ENCODE measurements around the gene L3MBTL4. TPM values are rescaled to one million over a fixed set of nuclear protein-coding genes. Genes with fewer than 3 reads are reported as not detected.

Gene L3MBTL4
- total RNA-seq, 1 experiment from 2014 or later: not detected

GRCh38 chr18:6266212-6266611 lies 148.5 kb downstream of the L3MBTL4 start:
- Histone ChIP-seq H3K9ac (ENCODE audit: low read length) (no peak overlapping the region), H2AFZ (ENCODE audit: low read depth, low read length, poor library complexity, severe bottlenecking) (no peak overlapping the region), H3K27ac (ENCODE audit: low read depth, low read length) (no peak overlapping the region), H3K79me2 (ENCODE audit: insufficient read depth, low read length) (no peaks in the 10 kb centered on the region), H3K4me3 (replicated peaks in 1 of 2; ENCODE audit: low read depth in 1 of 2, low read length in 2 of 2) (no peak overlapping the region), H3K4me2 (ENCODE audit: low read length) (no peak overlapping the region), H3K27me3 (ENCODE audit: insufficient read depth, low read length) (no peaks in the 10 kb centered on the region), H3K9me3 (ENCODE audit: control insufficient read depth in 1 of 2, insufficient read depth in 1 of 2, low read depth in 1 of 2, low read length in 2 of 2) (peaks cover 15 to 37% of the 10 kb centered on the region in 2 experiments; a peak in 2 of 4 replicates), H3K4me1 (ENCODE audit: control insufficient read depth in 1 of 2, insufficient read depth in 2 of 2, low read length in 2 of 2) (no peaks in the 10 kb centered on the region), H3K36me3 (ENCODE audit: control insufficient read depth in 1 of 2, insufficient read depth in 2 of 2, low read length in 2 of 2) (no peaks in the 10 kb centered on the region), H3K9me2 (ENCODE audit: insufficient read depth) (no peaks in the 10 kb centered on the region), H4K20me1 (ENCODE audit: insufficient read depth) (no peaks in the 10 kb centered on the region)
- TF ChIP-seq CEBPB (IDR thresholded peaks at IDR 0.05; ENCODE audit: low read depth): no peak
- no peak for TF ChIP-seq ATF3 (IDR thresholded peaks at IDR 0.05)
- no peak for TF ChIP-seq CTCF (IDR thresholded peaks at IDR 0.05 in 2 of 3, conservative IDR thresholded peaks at IDR 0.05 in 1 of 3; ENCODE audit: borderline replicate concordance in 1 of 3, insufficient read depth in 1 of 3, low read depth in 2 of 3, low read length in 2 of 3)
- no peak for TF ChIP-seq ZNF274 (IDR thresholded peaks at IDR 0.05; ENCODE audit: low read depth, low read length)
- no peak for TF ChIP-seq YY1 (IDR thresholded peaks at IDR 0.05; ENCODE audit: extremely low read depth, insufficient replicate concordance, low read depth, low read length)
- intact Hi-C loops (cut with micrococcal nuclease): no loop called here
- ATAC-seq (no peak), DNase-seq (ENCODE audit: low read depth, low spot score) (no peak)
- ChIA-PET CTCF (no interaction called here), POLR2A (no interaction called here), RAD21 (ENCODE audit: low non-redundant PET in 1 of 2, low total read pairs in 2 of 2, uncharacterized antibody in 2 of 2, unreplicated experiment in 2 of 2) (no interaction called here)
- BruUV-seq (replicated peaks): no TSS peak

- no peak overlapping the region for H3K4me2 ChIP-seq (ENCODE audit: low read length)
- no peaks in the 10 kb centered on the region for H3K36me3 ChIP-seq (ENCODE audit: control insufficient read depth in 1 of 2, insufficient read depth in 2 of 2, low read length in 2 of 2)
- ChIA-PET POLR2A (no interaction called here), RAD21 (ENCODE audit: low non-redundant PET in 1 of 2, low total read pairs in 2 of 2, uncharacterized antibody in 2 of 2, unreplicated experiment in 2 of 2) (no interaction called here), CTCF (no interaction called here)
- H4K20me1 ChIP-seq (ENCODE audit: insufficient read depth): no peaks in the 10 kb centered on the region
- no peaks in the 10 kb centered on the region for H3K27me3 ChIP-seq (ENCODE audit: insufficient read depth, low read length)
- no peaks in the 10 kb centered on the region for H3K79me2 ChIP-seq (ENCODE audit: insufficient read depth, low read length)
- no peak overlapping the region for H2AFZ ChIP-seq (ENCODE audit: low read depth, low read length, poor library complexity, severe bottlenecking)
- peaks cover 9 to 36% of the 10 kb centered on the region in 2 experiments; a peak in 2 of 4 replicates for H3K9me3 ChIP-seq (ENCODE audit: control insufficient read depth in 1 of 2, insufficient read depth in 1 of 2, low read depth in 1 of 2, low read length in 2 of 2)
- no peak overlapping the region for H3K4me3 ChIP-seq (replicated peaks in 1 of 2; ENCODE audit: low read depth in 1 of 2, low read length in 2 of 2)
- ATAC-seq (no peak), DNase-seq (ENCODE audit: low read depth, low spot score) (no peak)
- H3K9me2 ChIP-seq (ENCODE audit: insufficient read depth): no peaks in the 10 kb centered on the region
- intact Hi-C loops (cut with micrococcal nuclease): no loop called here
- no peak overlapping the region for H3K9ac ChIP-seq (ENCODE audit: low read length)
- BruUV-seq (replicated peaks): no TSS peak
- no peak overlapping the region for H3K27ac ChIP-seq (ENCODE audit: low read depth, low read length)
- H3K4me1 ChIP-seq (ENCODE audit: control insufficient read depth in 1 of 2, insufficient read depth in 2 of 2, low read length in 2 of 2): no peaks in the 10 kb centered on the region
- TF ChIP-seq CEBPB (IDR thresholded peaks at IDR 0.05; ENCODE audit: low read depth) (no peak), SIN3A (IDR thresholded peaks at IDR 0.05; ENCODE audit: low read depth) (no peak), FOSL1 (IDR thresholded peaks at IDR 0.05; ENCODE audit: low read depth) (no peak), SRF (IDR thresholded peaks at IDR 0.05; ENCODE audit: low read depth) (no peak), EZH2phosphoT487 (IDR thresholded peaks at IDR 0.05; ENCODE audit: borderline replicate concordance) (no peak), ATF3 (IDR thresholded peaks at IDR 0.05) (no peak), TCF7L2 (IDR thresholded peaks at IDR 0.05; ENCODE audit: borderline replicate concordance, extremely low read depth, insufficient read depth, insufficient read length) (no peak)
- TF ChIP-seq, protein P1, sequence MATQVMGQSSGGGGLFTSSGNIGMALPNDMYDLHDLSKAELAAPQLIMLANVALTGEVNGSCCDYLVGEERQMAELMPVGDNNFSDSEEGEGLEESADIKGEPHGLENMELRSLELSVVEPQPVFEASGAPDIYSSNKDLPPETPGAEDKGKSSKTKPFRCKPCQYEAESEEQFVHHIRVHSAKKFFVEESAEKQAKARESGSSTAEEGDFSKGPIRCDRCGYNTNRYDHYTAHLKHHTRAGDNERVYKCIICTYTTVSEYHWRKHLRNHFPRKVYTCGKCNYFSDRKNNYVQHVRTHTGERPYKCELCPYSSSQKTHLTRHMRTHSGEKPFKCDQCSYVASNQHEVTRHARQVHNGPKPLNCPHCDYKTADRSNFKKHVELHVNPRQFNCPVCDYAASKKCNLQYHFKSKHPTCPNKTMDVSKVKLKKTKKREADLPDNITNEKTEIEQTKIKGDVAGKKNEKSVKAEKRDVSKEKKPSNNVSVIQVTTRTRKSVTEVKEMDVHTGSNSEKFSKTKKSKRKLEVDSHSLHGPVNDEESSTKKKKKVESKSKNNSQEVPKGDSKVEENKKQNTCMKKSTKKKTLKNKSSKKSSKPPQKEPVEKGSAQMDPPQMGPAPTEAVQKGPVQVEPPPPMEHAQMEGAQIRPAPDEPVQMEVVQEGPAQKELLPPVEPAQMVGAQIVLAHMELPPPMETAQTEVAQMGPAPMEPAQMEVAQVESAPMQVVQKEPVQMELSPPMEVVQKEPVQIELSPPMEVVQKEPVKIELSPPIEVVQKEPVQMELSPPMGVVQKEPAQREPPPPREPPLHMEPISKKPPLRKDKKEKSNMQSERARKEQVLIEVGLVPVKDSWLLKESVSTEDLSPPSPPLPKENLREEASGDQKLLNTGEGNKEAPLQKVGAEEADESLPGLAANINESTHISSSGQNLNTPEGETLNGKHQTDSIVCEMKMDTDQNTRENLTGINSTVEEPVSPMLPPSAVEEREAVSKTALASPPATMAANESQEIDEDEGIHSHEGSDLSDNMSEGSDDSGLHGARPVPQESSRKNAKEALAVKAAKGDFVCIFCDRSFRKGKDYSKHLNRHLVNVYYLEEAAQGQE (IDR thresholded peaks at IDR 0.05; ENCODE audit: low read depth): no peak
Observed at GRCh38 chr18:6261938-6262337, 152.8 kb downstream of the L3MBTL4 start.
